ENCODE measurements around the gene ITGB7. TPM values are rescaled to one million over a fixed set of nuclear protein-coding genes. Genes with fewer than 3 reads are reported as not detected.

Gene ITGB7
- total RNA-seq, 1 donor from 2014 or later: not detected

GRCh38 chr12:53221203-53222080 is 14.4 kb upstream of the ITGB7 start:
- Mint-ChIP-seq H3K9me3 (ENCODE audit: unreplicated experiment) (peaks cover 15% of the 10 kb centered on the region), H3K27me3 (ENCODE audit: unreplicated experiment) (peaks cover 28% of the 10 kb centered on the region), H3K4me3 (ENCODE audit: unreplicated experiment) (peak overlapping the region; percentile 89), H3K36me3 (ENCODE audit: unreplicated experiment) (no peaks in the 10 kb centered on the region), H3K4me1 (ENCODE audit: low read depth, unreplicated experiment) (peaks cover 13% of the 10 kb centered on the region), H3K27ac (ENCODE audit: unreplicated experiment) (no peak overlapping the region)
- DNase-seq: peak; percentile 71
- no peak for TF ChIP-seq CTCF (IDR thresholded peaks at IDR 0.05; ENCODE audit: partially characterized antibody, unreplicated experiment)

- Mint-ChIP-seq H3K4me1 (ENCODE audit: low read depth, unreplicated experiment) (peaks cover 15% of the 10 kb centered on the region), H3K27ac (ENCODE audit: unreplicated experiment) (no peak overlapping the region)
Observed at GRCh38 chr12:53220694-53221202, 13.7 kb upstream of the ITGB7 start.

GRCh38 chr12:53219956-53220693 is 13.1 kb upstream of the ITGB7 start:
- peaks cover 13% of the 10 kb centered on the region for H3K4me1 Mint-ChIP-seq (ENCODE audit: low read depth, unreplicated experiment)
- peak; percentile 48 for DNase-seq
- no peaks in the 10 kb centered on the region for H3K36me3 Mint-ChIP-seq (ENCODE audit: unreplicated experiment)

More at GRCh38 chr12:53220694-53221202, 13.7 kb upstream of the ITGB7 start:
- TF ChIP-seq CTCF (IDR thresholded peaks at IDR 0.05; ENCODE audit: partially characterized antibody, unreplicated experiment): no peak
- Mint-ChIP-seq H3K36me3 (ENCODE audit: unreplicated experiment) (no peaks in the 10 kb centered on the region), H3K9me3 (ENCODE audit: unreplicated experiment) (peaks cover 14% of the 10 kb centered on the region), H3K27me3 (ENCODE audit: unreplicated experiment) (peaks cover 32% of the 10 kb centered on the region), H3K4me3 (ENCODE audit: unreplicated experiment) (peak overlapping the region; percentile 91)
- DNase-seq: peak; percentile 75

GRCh38 chr12:53219292-53219955 is 12.4 kb upstream of the ITGB7 start:
- Mint-ChIP-seq H3K4me1 (ENCODE audit: low read depth, unreplicated experiment) (peaks cover 13% of the 10 kb centered on the region), H3K27me3 (ENCODE audit: unreplicated experiment) (peaks cover 26% of the 10 kb centered on the region), H3K9me3 (ENCODE audit: unreplicated experiment) (peaks cover 14% of the 10 kb centered on the region), H3K27ac (ENCODE audit: unreplicated experiment) (no peak overlapping the region), H3K36me3 (ENCODE audit: unreplicated experiment) (no peaks in the 10 kb centered on the region), H3K4me3 (ENCODE audit: unreplicated experiment) (peak overlapping the region; percentile 18)
- no peak for TF ChIP-seq CTCF (IDR thresholded peaks at IDR 0.05; ENCODE audit: partially characterized antibody, unreplicated experiment)
- DNase-seq: no peak

More at GRCh38 chr12:53219956-53220693, 13.1 kb upstream of the ITGB7 start:
- no peak for TF ChIP-seq CTCF (IDR thresholded peaks at IDR 0.05; ENCODE audit: partially characterized antibody, unreplicated experiment)
- Mint-ChIP-seq H3K27ac (ENCODE audit: unreplicated experiment) (no peak overlapping the region), H3K27me3 (ENCODE audit: unreplicated experiment) (peaks cover 31% of the 10 kb centered on the region), H3K9me3 (ENCODE audit: unreplicated experiment) (peaks cover 14% of the 10 kb centered on the region), H3K4me3 (ENCODE audit: unreplicated experiment) (peak overlapping the region; percentile 91)
